K562 (cell line): ENCODE measurements around the gene DNMT1. TPM values are rescaled to one million over a fixed set of nuclear protein-coding genes. Genes with fewer than 3 reads are reported as not detected.

ENCODE experiments used
- ATF6 ChIP-seq: sonication (generic); formaldehyde crosslinking; IDR thresholded peaks from 2 replicates; pipeline ENCODE4 v1.4.0; 2020; ENCODE audit warnings: mild to moderate bottlenecking, missing genetic modification reagents
- CGGBP1 ChIP-seq: fragments of 250-450 bp; sonication (Bioruptor Pico); IDR thresholded peaks from 2 replicates; pipeline ENCODE4 v1.9.0; 2021; ENCODE audit warnings: mild to moderate bottlenecking
- CHAMP1 ChIP-seq: fragments of 450-650 bp; IDR thresholded peaks from 2 replicates; pipeline ENCODE4 v1.6.1; 2016; ENCODE audit warnings: mild to moderate bottlenecking
- CHD2 ChIP-seq: IDR thresholded peaks from 2 replicates; pipeline ENCODE4 v1.6.1; 2011; ENCODE audit warnings: low read depth, low read length
- HNRNPH1 ChIP-seq: fragments of 200-400 bp; formaldehyde crosslinking; optimal IDR thresholded peaks from 2 replicates; pipeline ENCODE3; 2017; ENCODE audit warnings: low read depth, mild to moderate bottlenecking, low read length, moderate library complexity
- MED1 ChIP-seq: sonication (generic); formaldehyde crosslinking; IDR thresholded peaks from 2 replicates; pipeline ENCODE4 v1.8.1; 2023; ENCODE audit warnings: missing genetic modification reagents, borderline replicate concordance
- NCOR1 ChIP-seq: fragments of 450-650 bp; IDR thresholded peaks from 2 replicates; pipeline ENCODE4 v1.6.1; 2016; ENCODE audit warnings: mild to moderate bottlenecking, moderate library complexity
- NR4A1 ChIP-seq, 2 experiments: fragments of 250-450 bp in 1 of 2; fragments of 450-650 bp in 1 of 2; sonication (Bioruptor Pico) in 1 of 2; IDR thresholded peaks; 2 replicates each; pipeline versions ENCODE4 v1.4.0 to v1.6.1; 2016 to 2020; ENCODE audit warnings: mild to moderate bottlenecking in 2 of 2, missing compliant biosample characterization in 1 of 2, missing genetic modification characterization in 1 of 2, moderate library complexity in 1 of 2
- PTBP1 ChIP-seq: fragments of 200-400 bp; formaldehyde crosslinking; IDR thresholded peaks from 2 replicates; pipeline ENCODE4 v1.6.1; 2017; ENCODE audit warnings: low read depth, low read length
- RBM34 ChIP-seq: fragments of 200-400 bp; formaldehyde crosslinking; IDR thresholded peaks from 2 replicates; pipeline ENCODE4 v1.6.1; 2018; ENCODE audit warnings: low read length, borderline replicate concordance; ENCODE audit not compliant: insufficient read depth
- SP2 ChIP-seq: IDR thresholded peaks from 2 replicates; pipeline ENCODE4 v1.6.1; 2011; ENCODE audit warnings: mild to moderate bottlenecking, low read depth, low read length, moderate library complexity; ENCODE audit not compliant: poor library complexity, severe bottlenecking; ENCODE audit errors: extremely low read depth
- SPI1 ChIP-seq: IDR thresholded peaks from 2 replicates; pipeline ENCODE4 v1.6.1; 2011; ENCODE audit warnings: low read depth, low read length, control low read depth, borderline replicate concordance
- TARDBP ChIP-seq: fragments of 450-650 bp; IDR thresholded peaks from 2 replicates; pipeline ENCODE4 v1.6.1; 2016
- TBP ChIP-seq: optimal IDR thresholded peaks from 2 replicates; pipeline ENCODE3; 2011; ENCODE audit warnings: low read depth, low read length, improper control_type of control experiment
- TCF3 ChIP-seq: sonication (generic); formaldehyde crosslinking; IDR thresholded peaks from 2 replicates; pipeline ENCODE4 v1.4.0; 2020; ENCODE audit warnings: mild to moderate bottlenecking, missing genetic modification reagents
- TRIM28 ChIP-seq: fragments of 450-650 bp; IDR thresholded peaks from 2 replicates; pipeline ENCODE4 v1.6.1; 2017
- ZBTB33 ChIP-seq: sonication (generic); formaldehyde crosslinking; IDR thresholded peaks from 2 replicates; pipeline ENCODE4 v1.8.1; 2023; ENCODE audit warnings: mild to moderate bottlenecking, missing genetic modification reagents
- ZNF354B ChIP-seq: fragments of 250-450 bp; sonication (Bioruptor Pico); IDR thresholded peaks from 2 replicates; pipeline ENCODE4 v1.4.0; 2020
- ZNF444 ChIP-seq: fragments of 250-450 bp; sonication (Bioruptor Pico); IDR thresholded peaks from 2 replicates; pipeline ENCODE4 v1.4.0; 2020; ENCODE audit warnings: mild to moderate bottlenecking, moderate library complexity
- ZNF584 ChIP-seq: fragments of 200-800 bp; sonication (Bioruptor generic); IDR thresholded peaks from 2 replicates; pipeline ENCODE4 v1.6.1; 2016; ENCODE audit warnings: low read depth, mild to moderate bottlenecking, missing genetic modification characterization, missing compliant biosample characterization
- ZNF589 ChIP-seq: fragments of 200-800 bp; sonication (Bioruptor generic); IDR thresholded peaks from 2 replicates; pipeline ENCODE4 v1.6.1; 2016; ENCODE audit warnings: low read depth, missing genetic modification characterization, missing compliant biosample characterization
- ZNF699 ChIP-seq: fragments of 250-450 bp; sonication (Bioruptor Pico); IDR thresholded peaks from 2 replicates; pipeline ENCODE4 v1.8.0; 2021; ENCODE audit warnings: mild to moderate bottlenecking, moderate library complexity; ENCODE audit not compliant: insufficient replicate concordance
- ZSCAN32 ChIP-seq: fragments of 450-650 bp; formaldehyde crosslinking; IDR thresholded peaks from 2 replicates; pipeline ENCODE4 v1.4.0; 2020; ENCODE audit warnings: mild to moderate bottlenecking, moderate library complexity
- polyA plus RNA-seq, 8 experiments: library from polyadenylated mRNA; depleted of rRNA in 4 of 8; stranded (reverse) in 5 of 8; unstranded in 3 of 8; fragments of >200 nt; fragmentation: Nextera tagmentation in 2 of 8; fragmentation: Illumina TruSeq in 1 of 8; extraction: Ambion mirVana in 2 of 8; extraction: Trizol in 1 of 8; gene quantifications; 2 replicates each; pipeline versions ENCODE4 v1.2.1 to v1.2.3, GENCODE V29; 2011 to 2014; ENCODE audit warnings: inconsistent platforms in 1 of 8, missing spikeins in 1 of 8
- total RNA-seq, 7 experiments: library from RNA; depleted of rRNA in 6 of 7; stranded (reverse); fragments of >200 nt in 6 of 7; fragmentation: Illumina TruSeq in 2 of 7; extraction: Trizol in 2 of 7; gene quantifications; 2 replicates each; pipeline versions ENCODE4 v1.2.1 to v1.2.3, GENCODE V29; 2011 to 2021; ENCODE audit warnings: low replicate concordance in 1 of 7

DNMT1 gene
- total and polyA plus RNA-seq, 9 of the 15 experiments (the other 6 are each of a cell fraction or from before 2014, with no cell fraction given) = 80.1 to 271 (median 121) TPM

- TF ChIP-seq RBM34 (no peak), NR4A1 (CRISPR knock-in tag; IDR thresholded peaks at IDR 0.05) (0 out of 2 replicates have a peak, but pooled peaks have one; percentile 31), NR4A1 (tag; IDR thresholded peaks at IDR 0.05) (no peak), PTBP1 (no peak), CHAMP1 (no peak), MED1 (CRISPR knock-in tag) (no peak), HNRNPH1 (no peak), ZSCAN32 (no peak), NCOR1 (peak; percentile 28; the same call in 1 of the 2 replicates), SPI1 (no peak), ATF6 (no peak), TARDBP (no peak), ZNF354B (CRISPR knock-in tag) (no peak), TCF3 (no peak), ZNF444 (CRISPR knock-in tag) (no peak), CHD2 (no peak; the same call in 1 of the 2 replicates), ZNF699 (CRISPR knock-in tag) (no peak), ZNF589 (CRISPR knock-in tag) (no peak), CGGBP1 (peak; percentile 55; the same call in 1 of the 2 replicates), SP2 (no peak), ZNF584 (CRISPR knock-in tag) (no peak), TRIM28 (no peak), TBP (no peak), ZBTB33 (CRISPR knock-in tag) (no peak)
These were observed 81.7 kb downstream of the DNMT1 start (continued) for GRCh38 chr19:10112895-10113591.
